ENCODE measurements around the gene PIP5K1A.

Gene PIP5K1A

GRCh38 chr1:151289080-151289935 lies 91.0 kb downstream of the PIP5K1A start:
- no peak for TF ChIP-seq CTCF (IDR thresholded peaks at IDR 0.05; ENCODE audit: control insufficient read depth, extremely low read depth, insufficient read depth)
- no peak overlapping the region for H3K4me3 ChIP-seq (ENCODE audit: low read depth, low read length)
- no peak for DNase-seq (ENCODE audit: low read depth)

GRCh38 chr1:151289991-151290708 lies 91.8 kb downstream of the PIP5K1A start:
- TF ChIP-seq CTCF (IDR thresholded peaks at IDR 0.05; ENCODE audit: control insufficient read depth, extremely low read depth, insufficient read depth) = no peak
- DNase-seq (ENCODE audit: low read depth) = no peak
- no peak overlapping the region for H3K4me3 ChIP-seq (ENCODE audit: low read depth, low read length)

- DNase-seq (ENCODE audit: low read depth) = no peak
- TF ChIP-seq CTCF (IDR thresholded peaks at IDR 0.05; ENCODE audit: control insufficient read depth, extremely low read depth, insufficient read depth) = no peak
- no peak overlapping the region for H3K4me3 ChIP-seq (ENCODE audit: low read depth, low read length)
These were observed 92.5 kb downstream of the PIP5K1A start for GRCh38 chr1:151290709-151291303.

GRCh38 chr1:151292207-151293030 lies 94.1 kb downstream of the PIP5K1A start:
- H3K4me3 ChIP-seq (ENCODE audit: low read depth, low read length) = no peak overlapping the region
- DNase-seq (ENCODE audit: low read depth) = no peak
- no peak for TF ChIP-seq CTCF (IDR thresholded peaks at IDR 0.05; ENCODE audit: control insufficient read depth, extremely low read depth, insufficient read depth)

- no peak overlapping the region for H3K4me3 ChIP-seq (ENCODE audit: low read depth, low read length)
- no peak for TF ChIP-seq CTCF (IDR thresholded peaks at IDR 0.05; ENCODE audit: control insufficient read depth, extremely low read depth, insufficient read depth)
- DNase-seq (ENCODE audit: low read depth) = no peak
These were observed 94.7 kb downstream of the PIP5K1A start for GRCh38 chr1:151293093-151293492.

GRCh38 chr1:151294742-151295462 lies 96.5 kb downstream of the PIP5K1A start:
- H3K4me3 ChIP-seq (ENCODE audit: low read depth, low read length) = no peak overlapping the region
- no peak for TF ChIP-seq CTCF (IDR thresholded peaks at IDR 0.05; ENCODE audit: control insufficient read depth, extremely low read depth, insufficient read depth)
- DNase-seq (ENCODE audit: low read depth) = no peak
